SK-N-SH (cell line): Measurements from ENCODE around the gene KIAA1549. TPM values are rescaled to one million over a fixed set of nuclear protein-coding genes. Genes with fewer than 3 reads are reported as not detected.

Experiments
- CTCF ChIA-PET: fragments of 300-600, 350-600 bp; formaldehyde crosslinking; extraction: SDS; loops from one replicate; lab custom pipeline; 2021; lab: Yijun Ruan, JAX
- POLR2A ChIA-PET: fragments of 350-600 bp; sonication (Branson Sonifier 250); formaldehyde crosslinking; extraction: SDS; loops from one replicate; lab custom pipeline; 2020; ENCODE audit warnings: antibody characterized with exemption, inconsistent platforms; lab: Yijun Ruan, JAX
- DNase-seq: peaks from one replicate; pipeline ENCODE4 v3.0.0; 2012
- H2AFZ ChIP-seq: fragments of 200-600 bp; sonication (generic); 2 replicates; pipeline ENCODE4 v1.8.1; 2016; ENCODE audit warnings: antibody characterized with exemption, mild to moderate bottlenecking, low read depth
- H3F3A ChIP-seq: fragments of 200-600 bp; sonication (generic); replicated peaks from 2 replicates; pipeline ENCODE3; 2016; ENCODE audit warnings: antibody characterized with exemption, mild to moderate bottlenecking; ENCODE audit not compliant: insufficient read depth
- H3K27ac ChIP-seq, 2 experiments: fragments of 200-500 bp in 1 of 2; fragments of 200-600 bp in 1 of 2; sonication (Bioruptor generic) in 1 of 2; sonication (generic), shearing (Covaris generic) in 1 of 2; 2 replicates each; pipeline versions ENCODE4 v1.5.1 to v1.6.1; 2014 to 2016; ENCODE audit warnings: low read depth in 2 of 2, inconsistent platforms in 1 of 2, low read length in 1 of 2, mild to moderate bottlenecking in 1 of 2, mixed read lengths in 1 of 2
- H3K27me3 ChIP-seq: fragments of 200-600 bp; sonication (generic), shearing (Covaris generic); 2 replicates; pipeline ENCODE4 v1.6.1; 2016; ENCODE audit warnings: mixed run types; ENCODE audit not compliant: insufficient read depth
- H3K36me3 ChIP-seq, 2 experiments: fragments of 200-500 bp in 1 of 2; fragments of 200-600 bp in 1 of 2; sonication (Bioruptor generic) in 1 of 2; sonication (generic) in 1 of 2; replicated peaks in 1 of 2; 2 replicates each; pipeline versions ENCODE3 to v1.5.1; 2014 to 2016; ENCODE audit warnings: low read length in 1 of 2, mild to moderate bottlenecking in 1 of 2; ENCODE audit not compliant: insufficient read depth in 2 of 2, control insufficient read depth in 1 of 2
- H3K4me1 ChIP-seq, 2 experiments: fragments of 200-500 bp in 1 of 2; fragments of 200-600 bp in 1 of 2; sonication (Bioruptor generic) in 1 of 2; sonication (generic), shearing (Covaris generic) in 1 of 2; 2 replicates each; pipeline versions ENCODE4 v1.5.1 to v1.6.1; 2014 to 2016; ENCODE audit warnings: low read depth in 1 of 2, low read length in 1 of 2, mixed run types in 1 of 2; ENCODE audit not compliant: insufficient read depth in 2 of 2, control insufficient read depth in 1 of 2
- H3K4me2 ChIP-seq: fragments of 200-600 bp; sonication (generic), shearing (Covaris generic); 2 replicates; pipeline ENCODE4 v1.6.1; 2017; ENCODE audit warnings: mixed run types
- H3K4me3 ChIP-seq, 2 experiments: fragments of 200-500 bp in 1 of 2; fragments of 200-600 bp in 1 of 2; sonication (Bioruptor generic) in 1 of 2; sonication (generic), shearing (Covaris generic) in 1 of 2; 2 replicates each; pipeline versions ENCODE4 v1.5.1 to v1.8.1; 2014 to 2016; ENCODE audit warnings: low read depth in 2 of 2, inconsistent platforms in 1 of 2, low read length in 1 of 2, mild to moderate bottlenecking in 1 of 2, mixed read lengths in 1 of 2, moderate library complexity in 1 of 2
- H3K79me2 ChIP-seq: fragments of 200-600 bp; sonication (generic); 2 replicates; pipeline ENCODE4 v1.8.1; 2017; ENCODE audit warnings: mild to moderate bottlenecking; ENCODE audit not compliant: insufficient read depth
- H3K9ac ChIP-seq: fragments of 200-600 bp; sonication (generic); 2 replicates; pipeline ENCODE4 v1.6.1; 2017; ENCODE audit warnings: mixed run types
- H3K9me2 ChIP-seq: fragments of 200-600 bp; sonication (generic); 2 replicates; pipeline ENCODE4 v1.6.1; 2017; ENCODE audit warnings: mixed run types
- H3K9me3 ChIP-seq: fragments of 200-600 bp; sonication (generic); 2 replicates; pipeline ENCODE4 v1.6.1; 2017; ENCODE audit warnings: mixed run types, mild to moderate bottlenecking, moderate library complexity
- H4K20me1 ChIP-seq: fragments of 200-600 bp; sonication (generic); 2 replicates; pipeline ENCODE4 v1.6.1; 2017; ENCODE audit warnings: mild to moderate bottlenecking, mixed run types; ENCODE audit not compliant: insufficient read depth
- CHD2 ChIP-seq: fragments of 150-350 bp; IDR thresholded peaks from 2 replicates; pipeline ENCODE4 v1.6.1; 2018; ENCODE audit warnings: low read length; ENCODE audit not compliant: partially characterized antibody
- EP300 ChIP-seq, 2 experiments: IDR thresholded peaks; 2 replicates each; pipeline versions ENCODE4 v1.4.0 to v1.6.1; 2012; ENCODE audit warnings: borderline replicate concordance in 1 of 2, low read depth in 1 of 2, low read length in 1 of 2
- FOXJ3 ChIP-seq: sonication (generic); formaldehyde crosslinking; IDR thresholded peaks from 2 replicates; pipeline ENCODE4 v1.5.1; 2020; ENCODE audit warnings: mild to moderate bottlenecking, missing genetic modification reagents
- GATA2 ChIP-seq: sonication (generic); formaldehyde crosslinking; IDR thresholded peaks from 2 replicates; pipeline ENCODE4 v1.5.0; 2020; ENCODE audit warnings: mild to moderate bottlenecking, missing genetic modification reagents
- MEF2A ChIP-seq: IDR thresholded peaks from 2 replicates; pipeline ENCODE4 v1.4.0; 2012; ENCODE audit warnings: low read depth, borderline replicate concordance
- MXI1 ChIP-seq: IDR thresholded peaks from 2 replicates; pipeline ENCODE4 v1.6.1; 2012; ENCODE audit warnings: mild to moderate bottlenecking, low read depth, low read length, improper control_type of control experiment
- POLR2AphosphoS5 ChIP-seq: IDR thresholded peaks from 2 replicates; pipeline ENCODE4 v1.6.1; 2012; ENCODE audit warnings: low read depth, low read length
- RAD21 ChIP-seq: IDR thresholded peaks from 2 replicates; pipeline ENCODE4 v1.6.1; 2012; ENCODE audit warnings: mild to moderate bottlenecking, low read length
- RCOR1 ChIP-seq: fragments of 150-350 bp; IDR thresholded peaks from 2 replicates; pipeline ENCODE4 v1.6.1; 2017; ENCODE audit warnings: antibody characterized with exemption, low read length
- REST ChIP-seq: IDR thresholded peaks from 2 replicates; pipeline ENCODE4 v1.6.1; 2012; ENCODE audit warnings: mild to moderate bottlenecking, low read depth, low read length, moderate library complexity
- RXRA ChIP-seq: IDR thresholded peaks from 2 replicates; pipeline ENCODE4 v1.4.0; 2012; ENCODE audit warnings: low read depth, mild to moderate bottlenecking, borderline replicate concordance
- SMC3 ChIP-seq: IDR thresholded peaks from 2 replicates; pipeline ENCODE4 v1.6.1; 2012; ENCODE audit warnings: low read depth, low read length, improper control_type of control experiment
- TEAD4 ChIP-seq: IDR thresholded peaks from 2 replicates; pipeline ENCODE4 v1.4.0; 2012; ENCODE audit warnings: mild to moderate bottlenecking, borderline replicate concordance; ENCODE audit not compliant: insufficient read depth
- WGBS: methylation state at CpG from one replicate; pipeline ENCODE4 v1.1.6; 2017; ENCODE audit warnings: low lambda C conversion rate; 5-methylcytosine and 5-hydroxymethylcytosine counted together
- polyA plus RNA-seq, 3 experiments: library from polyadenylated mRNA; depleted of rRNA; stranded (reverse); fragments of >200 nt; gene quantifications; 2 replicates each; pipeline ENCODE4 v1.2.3, GENCODE V29; 2012
- TF ChIP-seq, protein P1 (sequence below): IDR thresholded peaks from 2 replicates; pipeline ENCODE4 v1.4.0; 2012; ENCODE audit warnings: low read depth, borderline replicate concordance

KIAA1549 gene
- polyA plus RNA-seq, 1 of the 3 experiments (the other 2 are of a cell fraction) = 3.6 TPM

DNA sequence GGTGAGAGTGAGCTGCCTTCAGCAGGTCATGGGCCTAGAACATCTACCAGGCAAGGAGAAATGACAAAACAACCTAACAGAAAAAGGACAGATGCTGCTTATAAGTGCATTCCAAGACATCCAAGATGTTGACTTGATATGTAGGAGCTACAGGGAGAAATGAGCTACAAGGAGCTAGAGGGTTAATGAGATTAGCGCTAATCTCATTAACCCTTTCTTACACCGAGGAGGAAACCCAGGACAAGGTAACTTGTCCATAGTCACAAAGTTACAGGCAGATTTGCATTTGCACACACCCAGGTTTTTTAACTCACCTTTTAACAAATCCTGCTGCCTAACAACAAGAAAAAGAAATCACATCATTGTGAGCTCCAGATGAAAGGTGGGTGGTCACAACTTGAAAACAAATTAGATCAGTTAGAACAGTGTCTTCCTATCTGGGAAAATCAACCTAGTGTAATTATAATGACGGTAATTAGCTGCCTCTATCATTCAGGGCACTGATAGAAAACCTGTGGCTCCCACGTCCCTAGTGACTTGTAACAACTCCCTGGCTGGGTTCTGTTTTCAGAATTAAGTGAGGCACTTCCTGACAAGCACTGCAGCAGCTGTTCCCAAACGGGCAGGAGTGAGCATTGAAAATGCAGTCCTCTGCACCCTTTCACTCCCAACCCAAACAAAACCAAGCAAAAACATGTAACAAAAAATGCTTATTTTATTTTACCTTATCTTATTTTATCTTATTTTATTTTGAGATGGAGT lies 5.7 kb downstream of the KIAA1549 start:
- Histone ChIP-seq H3K36me3 (peaks cover 0 to 7% of the 10 kb centered on the region in 2 experiments), H3K4me1 (peaks cover 0 to 39% of the 10 kb centered on the region in 2 experiments; a peak in 3 of 4 replicates), H3K27me3 (no peaks in the 10 kb centered on the region), H3K9me2 (no peaks in the 10 kb centered on the region), H3K27ac (no peak overlapping the region; a peak in 1 of 4 replicates), H3K9ac (no peak overlapping the region), H3K4me3 (no peak overlapping the region), H4K20me1 (peaks cover 38% of the 10 kb centered on the region), H3K79me2 (peaks cover 72% of the 10 kb centered on the region), H2AFZ (no peak overlapping the region), H3K4me2 (no peak overlapping the region), H3F3A (peaks cover 5% of the 10 kb centered on the region), H3K9me3 (no peaks in the 10 kb centered on the region)
- WGBS = 59% methylated on average over 5 of the region's 5 CpGs
- DNase-seq = peak; percentile 73
- CTCF ChIA-PET = interaction anchor here (1.1 to 3.3 kb wide), 8 partner anchors 10 to 99 kb away, joined by 3 to 25 read pairs (median 7); partner anchors contain the start of gene ZC3HAV1L
- TF ChIP-seq TEAD4 (no peak), MXI1 (peak; percentile 60; the same call in 1 of the 2 replicates), CHD2 (peak; percentile 40), RAD21 (peak; percentile 39), FOXJ3 (CRISPR knock-in tag) (0 out of 2 replicates have a peak, but pooled peaks have one; percentile 36), RCOR1 (peak; percentile 32; the same call in 1 of the 2 replicates), EP300 (IDR thresholded peaks at IDR 0.05; ENCODE audit: borderline replicate concordance in 1 of 2, low read depth in 1 of 2, low read length in 1 of 2) (peak in 1 of 2 experiments; percentile 67; a peak in 2 of 4 replicates)
- TF ChIP-seq, protein P1, sequence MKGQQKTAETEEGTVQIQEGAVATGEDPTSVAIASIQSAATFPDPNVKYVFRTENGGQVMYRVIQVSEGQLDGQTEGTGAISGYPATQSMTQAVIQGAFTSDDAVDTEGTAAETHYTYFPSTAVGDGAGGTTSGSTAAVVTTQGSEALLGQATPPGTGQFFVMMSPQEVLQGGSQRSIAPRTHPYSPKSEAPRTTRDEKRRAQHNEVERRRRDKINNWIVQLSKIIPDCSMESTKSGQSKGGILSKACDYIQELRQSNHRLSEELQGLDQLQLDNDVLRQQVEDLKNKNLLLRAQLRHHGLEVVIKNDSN = no peak
- POLR2A ChIA-PET = interaction anchor here (0.9 to 1.0 kb wide), 2 partner anchors 41 to 85 kb away, joined by 3 to 5 read pairs; no protein-coding TSS in a partner anchor

GRCh38 chr7:138974675-138975292 lies 6.4 kb downstream of the KIAA1549 start:
- Histone ChIP-seq H2AFZ (no peak overlapping the region), H3K27me3 (no peaks in the 10 kb centered on the region), H3K9me3 (no peaks in the 10 kb centered on the region), H3K4me3 (no peak overlapping the region), H4K20me1 (peaks cover 44% of the 10 kb centered on the region), H3F3A (peaks cover 5% of the 10 kb centered on the region), H3K27ac (no peak overlapping the region; a peak in 1 of 4 replicates), H3K9ac (no peak overlapping the region), H3K36me3 (peaks cover 0 to 7% of the 10 kb centered on the region in 2 experiments), H3K9me2 (no peaks in the 10 kb centered on the region), H3K4me2 (no peak overlapping the region), H3K4me1 (peaks cover 0 to 36% of the 10 kb centered on the region in 2 experiments; a peak in 3 of 4 replicates), H3K79me2 (peaks cover 64% of the 10 kb centered on the region)
- 95% methylated on average over 5 of the region's 5 CpGs for WGBS
- ChIA-PET CTCF (interaction anchor here (1.2 to 3.3 kb wide), 7 partner anchors 11 to 100 kb away, joined by 4 to 25 read pairs (median 8); no protein-coding TSS in a partner anchor), POLR2A (interaction anchor here (0.9 kb wide), 1 partner anchor 84 kb away, joined by 3 read pairs; no protein-coding TSS in a partner anchor)
- TF ChIP-seq RAD21 (no peak), MEF2A (no peak), RCOR1 (no peak), SMC3 (no peak), RXRA (no peak), REST (no peak), GATA2 (no peak), POLR2AphosphoS5 (no peak)
- DNase-seq = no peak
